NCI-H82 treated with DMSO at 0.1 percent for 48 hours (cell line): ENCODE data around the gene RNASE8.
"Not testable (repeated sequence)": the region's sequence is repeated elsewhere in the genome, so short reads cannot be mapped to it uniquely, and the experiment has no call there.

Source experiments
- DNase-seq: peaks from one replicate; lab custom pipeline; 2025; ENCODE audit not compliant: unreplicated experiment; lab: John Stamatoyannopoulos, UW

The RNASE8 gene, protein sequence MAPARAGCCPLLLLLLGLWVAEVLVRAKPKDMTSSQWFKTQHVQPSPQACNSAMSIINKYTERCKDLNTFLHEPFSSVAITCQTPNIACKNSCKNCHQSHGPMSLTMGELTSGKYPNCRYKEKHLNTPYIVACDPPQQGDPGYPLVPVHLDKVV

GRCh38 chr14:21057803-21058675 is at the start of gene RNASE8:
TSS of gene RNASE8 (plus strand) at chr14:21057822. CDS start at chr14:21057893, 71 bp downstream.
- no peak for DNase-seq

DNA sequence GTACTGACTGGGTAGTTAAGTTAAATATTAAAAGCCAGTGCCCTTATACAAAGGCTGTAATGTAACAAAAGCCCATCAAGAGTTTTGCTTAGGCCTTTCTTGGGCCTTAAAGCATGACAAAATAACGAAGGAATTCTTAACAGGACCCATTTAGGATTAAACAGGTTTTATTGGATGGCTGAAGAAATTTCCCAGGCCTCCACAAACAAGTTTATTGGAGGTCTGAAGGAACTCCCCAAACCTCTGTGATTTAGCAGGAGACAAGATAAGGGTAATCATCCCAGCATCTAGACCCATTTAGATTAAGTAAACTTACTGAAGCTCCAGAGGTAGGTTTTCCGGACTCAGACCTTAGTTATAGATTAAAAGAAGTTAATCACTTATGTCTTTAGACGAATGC is 47.9 kb upstream of the RNASE8 start:
- not testable (repeated sequence) for DNase-seq

DNA sequence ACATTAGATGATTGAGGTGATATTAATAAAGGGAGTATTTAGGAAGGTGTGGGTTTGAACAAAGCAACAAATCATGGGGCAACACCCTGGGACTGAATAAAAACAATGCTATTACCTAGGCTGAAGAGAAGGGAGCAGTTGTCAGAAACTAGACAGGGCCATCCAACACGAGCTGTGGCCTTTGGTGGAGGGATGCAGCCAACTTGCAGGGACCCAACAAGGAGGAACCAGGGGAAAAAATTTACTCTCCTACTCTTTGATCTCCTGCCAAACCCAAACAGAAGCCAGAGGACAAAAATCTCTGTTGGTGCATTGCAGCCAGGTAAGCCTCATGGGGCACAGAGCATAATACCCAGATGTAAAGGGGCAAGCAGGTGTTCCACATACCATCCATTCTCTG is 46.5 kb upstream of the RNASE8 start:
- no peak for DNase-seq

GRCh38 chr14:21014761-21015190 is 42.8 kb upstream of the RNASE8 start:
- DNase-seq = peak; percentile 41

- no peak for DNase-seq
Measured at GRCh38 chr14:21015312-21015711, 42.3 kb upstream of the RNASE8 start.

DNA sequence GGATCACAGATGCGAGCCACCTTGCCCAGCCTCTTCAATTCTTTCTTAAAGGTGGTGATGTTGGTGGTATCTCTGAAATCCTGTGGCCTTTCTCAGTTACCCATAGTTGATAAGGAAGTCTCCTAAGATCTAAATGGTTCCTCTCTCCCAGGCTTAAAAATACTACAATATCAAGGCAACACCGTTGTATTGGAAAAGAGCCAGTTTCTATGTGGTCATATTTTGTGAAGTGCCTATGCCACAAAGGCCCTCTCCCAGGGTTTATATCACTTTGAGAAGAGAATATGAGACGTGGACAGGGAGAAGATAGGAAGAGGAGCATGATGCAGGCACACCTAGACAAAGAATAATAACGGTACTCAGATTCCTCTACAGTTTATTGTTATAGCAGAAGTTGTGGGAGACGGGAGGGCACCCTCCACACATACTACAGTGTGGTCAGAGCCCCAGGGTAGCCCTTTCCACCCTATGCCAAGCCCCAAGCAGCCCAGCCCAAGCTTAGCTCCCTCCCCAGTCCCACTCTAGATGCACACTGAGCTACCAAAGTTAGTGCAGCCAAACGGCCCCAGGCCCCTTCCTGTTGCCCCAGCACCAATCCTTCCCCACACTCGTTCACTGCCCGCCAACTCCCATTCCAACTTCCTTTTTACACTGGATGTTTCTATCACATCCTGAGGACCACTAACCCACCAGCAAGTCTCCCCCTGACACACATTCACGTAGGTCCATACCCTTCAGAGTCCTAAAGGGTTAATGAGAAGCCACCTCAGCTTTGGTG is 41.0 kb upstream of the RNASE8 start:
- no peak for DNase-seq

- DNase-seq = no peak
Measured at GRCh38 chr14:21017528-21018245, 39.9 kb upstream of the RNASE8 start.

- no peak for DNase-seq
Measured at GRCh38 chr14:21018286-21018685, 39.3 kb upstream of the RNASE8 start.

DNA sequence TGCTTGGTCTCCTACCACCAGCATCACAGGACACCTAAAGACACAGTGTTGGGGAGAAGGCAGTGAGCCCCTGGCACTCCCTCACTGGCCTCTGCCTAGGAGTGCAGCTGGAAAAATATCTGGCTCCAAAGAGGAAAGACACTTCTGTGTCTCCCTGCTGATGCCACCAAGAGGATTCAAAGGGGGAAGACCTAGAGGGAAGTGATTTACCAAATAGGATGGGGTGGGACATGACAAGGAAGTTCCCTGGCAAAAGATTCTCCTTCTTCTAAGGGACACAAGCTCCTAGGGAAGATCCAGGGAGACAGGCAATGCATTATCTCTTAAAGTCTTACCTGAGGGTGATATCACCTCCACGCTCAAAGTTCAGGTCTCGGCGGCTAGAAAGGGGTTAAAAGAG is 38.8 kb upstream of the RNASE8 start:
- no peak for DNase-seq

GRCh38 chr14:21019366-21019765 is 38.3 kb upstream of the RNASE8 start:
- DNase-seq = no peak

- DNase-seq = no peak
Measured at GRCh38 chr14:21020977-21021545, 36.6 kb upstream of the RNASE8 start.

DNA sequence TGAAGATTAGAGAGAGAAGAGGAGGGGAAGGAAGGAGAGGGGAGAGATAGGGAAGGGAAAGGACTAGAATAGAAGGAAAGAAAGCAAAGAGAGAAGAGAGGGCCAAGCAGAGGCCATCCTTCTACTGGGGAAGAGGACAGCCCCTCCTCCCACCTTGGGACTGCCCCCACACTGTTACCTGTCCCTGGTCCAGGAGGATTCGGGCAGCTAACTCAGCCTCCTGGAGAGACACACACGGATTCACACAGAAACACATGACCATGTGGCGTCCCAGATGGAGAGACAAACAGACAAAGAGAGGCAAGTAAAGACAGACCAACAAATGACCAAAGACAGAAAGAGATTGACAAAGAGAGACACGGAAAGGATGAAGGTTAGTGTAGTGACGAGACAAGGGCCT is 34.9 kb upstream of the RNASE8 start:
- no peak for DNase-seq

DNA sequence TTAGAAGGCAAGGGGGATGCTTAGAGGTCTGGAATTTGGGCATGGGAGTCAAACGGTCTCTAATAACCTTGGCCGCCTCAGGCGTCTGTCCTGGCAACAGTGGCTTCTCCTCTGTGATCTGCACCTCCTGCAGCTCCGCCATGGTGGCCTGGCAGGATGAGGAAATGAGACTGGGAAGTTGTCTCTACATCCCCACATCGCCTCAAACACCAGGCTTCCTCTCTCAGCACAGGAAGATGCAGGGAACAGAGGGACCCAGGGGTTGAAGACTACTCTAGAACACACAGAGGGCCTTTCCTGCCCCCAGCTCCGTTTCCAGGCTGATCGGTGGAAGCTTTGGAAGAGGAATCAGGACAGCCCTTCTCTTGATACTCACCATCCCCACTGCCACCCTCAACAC is 34.4 kb upstream of the RNASE8 start:
- no peak for DNase-seq

DNA sequence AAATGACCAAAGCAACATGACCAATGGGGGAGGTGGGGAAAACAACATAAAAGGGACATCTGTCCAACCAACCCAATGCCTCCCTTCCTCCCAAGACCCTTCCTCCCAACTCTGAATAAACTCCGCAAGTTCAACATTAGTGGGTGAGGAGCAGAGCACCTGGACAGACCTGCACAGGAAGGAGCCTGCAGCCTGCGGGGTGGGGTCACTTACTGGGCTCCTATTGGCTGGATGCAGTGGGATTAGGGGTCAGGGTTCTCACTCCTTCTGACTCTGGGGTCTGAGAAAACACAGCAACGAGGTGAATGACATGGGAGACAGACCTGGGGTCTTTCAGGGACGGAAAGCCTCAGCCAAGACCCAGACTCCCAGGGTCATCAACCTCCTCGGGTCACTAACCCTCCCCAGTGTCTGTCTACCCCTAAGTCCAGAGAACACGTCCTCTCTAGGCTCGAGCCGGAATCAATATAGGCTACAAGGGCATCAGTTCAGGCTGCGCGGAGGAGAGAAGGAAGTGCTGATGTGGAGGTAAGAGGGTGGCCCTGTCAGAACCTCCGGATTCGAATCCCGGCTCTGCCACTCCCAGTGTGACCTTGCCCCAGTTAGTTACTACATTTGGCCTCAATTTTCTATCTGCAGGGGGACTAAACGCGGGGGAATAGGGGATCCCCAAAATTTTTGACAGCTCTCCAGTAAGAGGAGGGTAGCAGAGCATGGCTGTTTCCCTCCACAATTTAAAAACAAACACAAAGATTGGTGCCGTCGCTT is 33.6 kb upstream of the RNASE8 start:
- DNase-seq = no peak

DNA sequence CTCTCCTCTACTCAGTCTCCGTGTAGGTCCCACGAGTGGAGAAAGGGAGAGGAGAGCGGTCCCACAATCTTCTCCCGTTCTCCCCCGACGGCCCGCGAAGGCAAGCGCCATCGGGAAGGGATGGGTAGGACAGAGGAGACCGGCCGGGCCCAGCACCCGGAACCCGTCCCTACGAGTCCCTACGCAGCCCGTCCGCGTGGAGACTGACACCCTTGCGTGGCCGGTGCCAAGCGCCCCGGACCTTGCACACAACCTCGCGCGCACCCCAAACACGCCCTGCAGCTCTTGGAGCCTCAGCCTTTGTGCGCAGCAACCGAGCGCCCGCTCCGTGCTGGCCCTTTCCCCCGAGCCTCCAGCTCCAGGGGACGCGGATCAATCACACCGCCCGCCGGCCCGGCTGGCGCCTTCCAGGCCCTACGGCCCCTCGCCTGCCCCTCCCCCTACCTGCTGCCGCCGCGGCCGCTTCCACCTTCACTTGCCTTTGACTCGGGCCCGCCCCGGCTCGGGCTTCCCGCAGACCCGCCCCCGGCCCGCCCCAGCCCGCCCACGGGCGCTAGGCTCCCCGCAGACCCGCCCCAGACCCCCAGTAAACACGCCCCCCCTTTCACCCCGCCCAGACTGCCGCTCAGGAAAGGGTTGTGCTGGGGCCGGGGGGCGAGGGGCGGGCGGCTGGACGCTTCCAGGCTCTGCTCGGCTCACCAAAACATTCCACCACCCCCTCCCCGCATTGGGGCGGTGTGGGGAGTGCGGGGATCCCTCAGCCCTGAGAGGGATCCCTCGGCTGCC is 32.8 kb upstream of the RNASE8 start, which contains the start of gene NDRG2:
NDRG2 (minus strand) TSS at position 477 of the 786 bp plus-strand sequence. CDS start 1,746 bp downstream, outside the sequence.
- DNase-seq = no peak

DNA sequence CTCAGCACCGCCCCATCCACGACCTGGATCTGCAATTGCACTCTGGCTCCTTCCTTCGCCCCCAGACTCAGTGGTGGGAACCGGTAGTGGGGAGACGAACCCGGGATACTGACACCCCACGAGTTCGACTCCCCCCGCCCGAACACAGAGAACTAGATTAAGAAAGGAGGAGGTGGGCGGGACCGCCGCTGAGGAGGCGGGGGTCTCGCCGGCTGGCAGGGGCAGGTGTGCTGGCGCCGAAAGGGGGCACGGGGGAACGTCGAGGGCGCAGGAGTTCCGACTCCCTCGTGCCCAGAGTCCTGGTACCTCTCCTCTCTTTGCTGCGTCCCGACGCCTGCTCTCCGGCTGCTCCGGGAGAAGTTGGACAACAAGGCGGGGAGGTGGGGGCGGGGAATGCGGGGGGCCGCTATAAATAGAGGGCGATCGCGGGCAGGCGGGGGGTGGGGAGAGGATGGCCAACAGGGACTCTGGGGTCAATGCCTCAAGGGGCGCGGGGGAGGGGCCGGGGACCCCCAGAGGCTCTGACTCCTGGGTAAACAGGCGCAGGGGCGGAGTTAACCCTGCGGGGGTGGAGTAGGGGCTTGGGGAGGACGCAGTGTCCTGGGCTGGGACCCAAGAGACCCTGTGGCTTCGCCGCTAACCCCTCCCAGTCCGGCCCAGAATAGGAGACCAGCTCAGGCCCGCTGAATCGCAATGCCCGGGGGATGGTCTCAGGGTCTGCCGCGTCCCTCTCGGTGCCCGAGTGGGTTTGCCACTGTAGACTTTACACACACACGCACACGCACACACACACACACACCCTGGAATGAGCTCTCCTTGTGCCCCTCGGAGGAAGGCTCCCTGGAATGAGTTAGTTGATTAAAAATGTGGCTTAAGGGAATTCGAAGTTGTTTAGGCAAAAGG is 32.0 kb upstream of the RNASE8 start:
- DNase-seq = no peak

DNA sequence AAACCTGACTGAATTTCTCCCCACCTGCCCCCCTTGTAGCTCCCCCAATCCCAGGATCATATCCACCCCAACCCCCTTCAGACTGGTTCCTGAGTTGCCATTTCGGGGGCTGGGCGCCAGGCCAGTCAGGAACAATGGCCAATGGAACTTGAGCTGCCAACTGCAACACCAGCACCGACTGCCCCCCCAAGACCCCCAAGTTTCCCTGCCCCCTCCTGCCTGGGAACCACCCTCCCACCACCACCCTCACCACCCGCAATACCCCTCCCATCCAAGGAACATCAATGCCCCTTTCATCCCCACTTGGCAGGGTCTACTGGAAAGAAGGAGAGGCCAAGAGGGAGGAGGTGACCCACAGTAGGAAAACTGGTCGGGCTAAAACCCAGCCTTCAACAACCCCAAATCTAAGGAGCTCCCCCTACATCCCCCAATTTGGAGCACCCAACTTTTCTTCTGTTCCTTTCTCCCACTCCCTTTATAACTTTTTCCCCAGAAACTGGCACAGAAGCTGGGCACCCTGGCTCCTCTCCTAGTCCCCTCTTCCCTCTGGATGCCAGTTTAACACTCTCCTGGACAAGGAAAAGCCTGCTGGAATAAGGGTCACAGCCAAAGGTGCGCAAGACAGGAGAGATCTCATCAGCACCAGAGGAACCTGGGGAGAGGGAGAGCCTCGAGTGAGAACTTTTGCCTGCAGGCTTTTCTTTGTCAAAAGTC is 31.2 kb upstream of the RNASE8 start:
- no peak for DNase-seq

GRCh38 chr14:21026988-21027315 is 30.7 kb upstream of the RNASE8 start:
- DNase-seq = no peak
